IMR-90 (cell line): Measurements from ENCODE around the gene EHD4. TPM values are rescaled to one million over a fixed set of nuclear protein-coding genes. Genes with fewer than 3 reads are reported as not detected.

Experiments used
- ATAC-seq: fragments of 200-7000 bp; cut with Tn5 transposase; 2 replicates; pipeline ENCODE4 v1.9.1; 2020; ENCODE audit warnings: low read depth, mild to moderate bottlenecking, moderate library complexity
- BruUV-seq: library from RNA; stranded (reverse); fragments of 400-500 nt; replicated peaks from 2 replicates; lab custom pipeline; 2021; lab: Mats Ljungman, UMichigan
- CTCF ChIA-PET: fragments of 300-600 bp; formaldehyde crosslinking; extraction: SDS; loops from one replicate; lab custom pipeline; 2021; ENCODE audit warnings: antibody characterized with exemption; lab: Yijun Ruan, JAX
- POLR2A ChIA-PET: fragments of 300-600 bp; sonication (Branson Sonifier 250); formaldehyde crosslinking; loops from one replicate; lab custom pipeline; 2022; ENCODE audit warnings: antibody characterized with exemption; ENCODE audit not compliant: unreplicated experiment; lab: Charles Lee
- DNase-seq: peaks from one replicate; pipeline ENCODE4 v3.0.0; 2013
- H2AFZ ChIP-seq: replicated peaks from 2 replicates; pipeline ENCODE3; 2013; ENCODE audit warnings: low read length, mild to moderate bottlenecking; ENCODE audit not compliant: poor library complexity
- H2AK5ac ChIP-seq: 2 replicates; pipeline ENCODE4 v1.6.1; 2013; ENCODE audit warnings: low read depth, low read length, inconsistent platforms
- H2AK9ac ChIP-seq: replicated peaks from 2 replicates; pipeline ENCODE3; 2013; ENCODE audit warnings: mild to moderate bottlenecking, low read depth, low read length, moderate library complexity; ENCODE audit not compliant: poor library complexity
- H2BK120ac ChIP-seq: 2 replicates; pipeline ENCODE4 v1.6.1; 2013; ENCODE audit warnings: low read depth, low read length, inconsistent platforms
- H2BK15ac ChIP-seq: 3 replicates; pipeline ENCODE4 v1.6.1; 2013; ENCODE audit warnings: low read depth, low read length, inconsistent platforms
- H2BK20ac ChIP-seq: 2 replicates; pipeline ENCODE4 v1.6.1; 2013; ENCODE audit warnings: low read depth, mild to moderate bottlenecking, inconsistent platforms, low read length, moderate library complexity
- H2BK5ac ChIP-seq: 2 replicates; pipeline ENCODE4 v1.6.1; 2013; ENCODE audit warnings: mild to moderate bottlenecking, low read depth, low read length, inconsistent platforms; ENCODE audit not compliant: poor library complexity, severe bottlenecking
- H3K14ac ChIP-seq: replicated peaks from 2 replicates; pipeline ENCODE4 v1.6.1; 2013; ENCODE audit warnings: low read depth, low read length, inconsistent platforms
- H3K18ac ChIP-seq: 2 replicates; pipeline ENCODE4 v1.6.1; 2013; ENCODE audit warnings: low read depth, low read length, control low read depth
- H3K23ac ChIP-seq: 2 replicates; pipeline ENCODE4 v1.6.1; 2013; ENCODE audit warnings: low read depth, low read length, inconsistent platforms
- H3K27ac ChIP-seq: 2 replicates; pipeline ENCODE4 v1.5.1; 2013; ENCODE audit warnings: mild to moderate bottlenecking, control low read depth, low read length; ENCODE audit not compliant: insufficient read depth
- H3K27me3 ChIP-seq: 2 replicates; pipeline ENCODE4 v1.6.1; 2013; ENCODE audit warnings: low read length; ENCODE audit not compliant: control insufficient read depth, insufficient read depth
- H3K36me3 ChIP-seq: 2 replicates; pipeline ENCODE4 v1.6.1; 2013; ENCODE audit warnings: low read length, mixed read lengths; ENCODE audit not compliant: control insufficient read depth, insufficient read depth
- H3K4ac ChIP-seq: 2 replicates; pipeline ENCODE4 v1.6.1; 2013; ENCODE audit warnings: low read depth, low read length, inconsistent platforms
- H3K4me1 ChIP-seq: 2 replicates; pipeline ENCODE4 v1.6.1; 2013; ENCODE audit warnings: low read length, mixed read lengths; ENCODE audit not compliant: control insufficient read depth, insufficient read depth
- H3K4me2 ChIP-seq: 2 replicates; pipeline ENCODE4 v1.6.1; 2013; ENCODE audit warnings: low read depth, mild to moderate bottlenecking, control low read depth, low read length, moderate library complexity
- H3K4me3 ChIP-seq: 2 replicates; pipeline ENCODE4 v1.5.1; 2013; ENCODE audit warnings: low read depth, mild to moderate bottlenecking, control low read depth, low read length, moderate library complexity; ENCODE audit not compliant: insufficient read depth
- H3K56ac ChIP-seq: 2 replicates; pipeline ENCODE4 v1.6.1; 2013; ENCODE audit warnings: low read length, inconsistent platforms; ENCODE audit not compliant: insufficient read depth; ENCODE audit errors: extremely low read depth
- H3K79me1 ChIP-seq, 2 experiments: 2 replicates each; pipeline ENCODE4 v1.6.1; 2013; ENCODE audit warnings: low read length in 2 of 2, inconsistent platforms in 1 of 2, low read depth in 1 of 2
- H3K9ac ChIP-seq: 2 replicates; pipeline ENCODE4 v1.6.1; 2013; ENCODE audit warnings: low read depth, low read length, control low read depth
- H3K9me1 ChIP-seq: 2 replicates; pipeline ENCODE4 v1.6.1; 2013; ENCODE audit warnings: low read length, inconsistent platforms; ENCODE audit not compliant: insufficient read depth
- H3K9me3 ChIP-seq: 2 replicates; pipeline ENCODE4 v1.6.1; 2013; ENCODE audit warnings: low read length; ENCODE audit not compliant: control insufficient read depth, insufficient read depth
- H4K20me1 ChIP-seq: 2 replicates; pipeline ENCODE4 v1.6.1; 2013; ENCODE audit warnings: low read length, inconsistent platforms; ENCODE audit not compliant: insufficient read depth
- H4K5ac ChIP-seq: 2 replicates; pipeline ENCODE4 v1.6.1; 2013; ENCODE audit warnings: mild to moderate bottlenecking, low read depth, low read length, control low read depth
- H4K8ac ChIP-seq, 2 experiments: 2 replicates each; pipeline ENCODE4 v1.6.1; 2013; ENCODE audit warnings: low read depth in 2 of 2, low read length in 2 of 2, control low read depth in 1 of 2, inconsistent platforms in 1 of 2
- H4K91ac ChIP-seq: 2 replicates; pipeline ENCODE4 v1.6.1; 2013; ENCODE audit warnings: low read depth, low read length, inconsistent platforms; ENCODE audit not compliant: insufficient read depth
- BHLHE40 ChIP-seq: fragments of 150-350 bp; IDR thresholded peaks from 2 replicates; pipeline ENCODE4 v1.6.1; 2016; ENCODE audit warnings: mild to moderate bottlenecking, low read depth, low read length
- CEBPB ChIP-seq: IDR thresholded peaks from 2 replicates; pipeline ENCODE4 v1.6.1; 2012; ENCODE audit warnings: low read depth, low read length, improper control_type of control experiment
- CHD1 ChIP-seq: IDR thresholded peaks from 2 replicates; pipeline ENCODE4 v1.6.1; 2012; ENCODE audit warnings: low read depth, low read length, improper control_type of control experiment
- FOS ChIP-seq: fragments of 150-350 bp; IDR thresholded peaks from 2 replicates; pipeline ENCODE4 v1.6.1; 2016; ENCODE audit warnings: low read depth, low read length
- MAFK ChIP-seq: IDR thresholded peaks from 2 replicates; pipeline ENCODE4 v1.6.1; 2012; ENCODE audit warnings: low read depth, low read length, improper control_type of control experiment
- MAZ ChIP-seq: IDR thresholded peaks from 2 replicates; pipeline ENCODE4 v1.6.1; 2012; ENCODE audit warnings: low read depth, mild to moderate bottlenecking, low read length, improper control_type of control experiment, moderate library complexity, borderline replicate concordance
- MXI1 ChIP-seq: IDR thresholded peaks from 2 replicates; pipeline ENCODE4 v1.6.1; 2012; ENCODE audit warnings: low read depth, mild to moderate bottlenecking, low read length, moderate library complexity, borderline replicate concordance
- NFE2L2 ChIP-seq: fragments of 150-350 bp; IDR thresholded peaks from 2 replicates; pipeline ENCODE4 v1.6.1; 2016; ENCODE audit warnings: low read depth, mild to moderate bottlenecking, low read length
- POLR2A ChIP-seq: IDR thresholded peaks from 2 replicates; pipeline ENCODE4 v1.6.1; 2012; ENCODE audit warnings: mild to moderate bottlenecking, low read depth, low read length
- RAD21 ChIP-seq: IDR thresholded peaks from 2 replicates; pipeline ENCODE4 v1.6.1; 2012; ENCODE audit warnings: low read length, improper control_type of control experiment
- RCOR1 ChIP-seq: IDR thresholded peaks from 2 replicates; pipeline ENCODE4 v1.6.1; 2012; ENCODE audit warnings: mild to moderate bottlenecking, low read length, improper control_type of control experiment; ENCODE audit not compliant: insufficient replicate concordance
- RFX5 ChIP-seq: IDR thresholded peaks from 2 replicates; pipeline ENCODE4 v1.8.0; 2012; ENCODE audit warnings: low read depth, mild to moderate bottlenecking, low read length, moderate library complexity
- SMC3 ChIP-seq: fragments of 150-350 bp; IDR thresholded peaks from 2 replicates; pipeline ENCODE4 v1.6.1; 2016; ENCODE audit warnings: low read depth, mild to moderate bottlenecking, antibody characterized with exemption, low read length, moderate library complexity
- WGBS, 2 experiments: methylation state at CpG; one replicate each; pipeline versions ENCODE4 v1.1.5 to v1.1.7; 2013; ENCODE audit warnings: missing lambda C conversion rate in 2 of 2; ENCODE audit not compliant: insufficient read length in 1 of 2; ENCODE audit errors: extremely low coverage in 2 of 2; 5-methylcytosine and 5-hydroxymethylcytosine counted together
- dilution Hi-C: fragments of 300-500 bp; cut with HindIII; formaldehyde crosslinking; loops from one replicate; pipeline ENCODE4 v1.14.3; 2018; ENCODE audit warnings: low sequenced_read_pairs; ENCODE audit not compliant: unreplicated experiment
- in situ Hi-C: fragments of 300-500 bp; cut with MboI; formaldehyde crosslinking; loops from 3 replicates; pipeline ENCODE4 v1.14.3; 2019; ENCODE audit warnings: low sequenced_read_pairs, inconsistent platforms, mixed read lengths
- intact Hi-C: fragments of 100-400 bp; cut with micrococcal nuclease; formaldehyde crosslinking; loops from 2 replicates; pipeline ENCODE4 v1.10.0; 2022
- polyA plus RNA-seq, 3 experiments: library from polyadenylated mRNA; depleted of rRNA; stranded (reverse); fragments of >200 nt; gene quantifications; 2 replicates each; pipeline ENCODE4 v1.2.3, GENCODE V29; 2012; ENCODE audit warnings: low replicate concordance in 1 of 3
- total RNA-seq: library from RNA; depleted of rRNA; stranded (reverse); fragments of >200 nt; gene quantifications from 2 replicates; pipeline ENCODE4 v1.2.3, GENCODE V29; 2012
- TF ChIP-seq, protein P1 (sequence below): conservative IDR thresholded peaks from 2 replicates; pipeline ENCODE4 v1.5.1; 2012; ENCODE audit warnings: mild to moderate bottlenecking, low read depth, low read length, improper control_type of control experiment
- TF ChIP-seq, protein P2 (sequence below): fragments of 150-350 bp; IDR thresholded peaks from 2 replicates; pipeline ENCODE4 v1.6.1; 2017; ENCODE audit warnings: mild to moderate bottlenecking, antibody characterized with exemption, low read length, low read depth
- TF ChIP-seq, protein P3 (sequence below): fragments of 150-350 bp; IDR thresholded peaks from 2 replicates; pipeline ENCODE4 v1.6.1; 2016; ENCODE audit warnings: low read depth, mild to moderate bottlenecking, low read length, moderate library complexity, borderline replicate concordance

Gene EHD4
- total and polyA plus RNA-seq, 2 of the 4 experiments (the other 2 are of a cell fraction) = 21.0 to 29.0 TPM

DNA sequence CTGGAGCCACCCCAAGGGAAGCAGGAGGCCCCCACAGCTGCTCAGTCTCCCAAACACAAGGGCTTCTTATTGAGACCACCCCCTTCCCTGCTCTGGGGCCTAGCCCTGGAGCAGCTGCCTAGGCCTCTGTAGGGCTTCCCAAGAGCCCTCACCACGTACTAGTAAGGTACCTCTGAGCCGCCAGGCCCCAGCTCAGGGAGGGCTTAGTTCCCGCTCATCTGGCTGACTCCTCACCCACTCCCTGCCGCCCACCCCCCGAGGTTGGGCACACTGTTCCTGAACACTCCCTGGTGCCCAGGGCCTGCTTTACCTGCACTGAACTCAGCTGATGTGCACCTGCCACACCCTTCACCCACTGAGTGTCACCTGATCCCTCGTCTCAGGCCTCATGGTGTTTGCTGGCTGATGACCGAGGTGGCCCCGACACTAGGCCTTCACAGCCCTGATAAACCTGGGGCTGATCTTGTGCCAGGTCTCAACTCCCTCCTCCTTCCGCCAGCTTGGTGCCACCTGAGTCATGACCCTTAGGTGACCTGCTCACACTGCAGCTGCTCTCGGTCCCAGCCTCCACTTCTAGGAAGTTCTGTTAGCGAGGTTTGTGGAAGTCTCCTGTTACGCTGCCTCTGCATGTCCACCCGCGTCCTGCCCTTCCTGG lies 60.5 kb downstream of the EHD4 start:
- no peak overlapping the region for H2BK120ac ChIP-seq
- no peak overlapping the region for H2AK5ac ChIP-seq
- H3K23ac ChIP-seq = no peak overlapping the region
- H3K4ac ChIP-seq = no peak overlapping the region
- no peak overlapping the region for H3K4me3 ChIP-seq
- ChIA-PET CTCF (no interaction called here), POLR2A (no interaction called here)
- no peaks in the 10 kb centered on the region for H3K27me3 ChIP-seq
- peak overlapping the region; percentile 52 for H2AFZ ChIP-seq
- H3K9me3 ChIP-seq = no peaks in the 10 kb centered on the region
- no peak overlapping the region for H2AK9ac ChIP-seq
- H3K27ac ChIP-seq = no peak overlapping the region
- H3K56ac ChIP-seq = no peak overlapping the region
- intact Hi-C loops (no loop called here), dilution Hi-C loops (no loop called here), in situ Hi-C loops (no loop called here)
- H3K79me1 ChIP-seq = peaks cover 23 to 61% of the 10 kb centered on the region in 2 experiments
- DNase-seq (no peak), ATAC-seq (no peak)
- no peak overlapping the region for H2BK15ac ChIP-seq
- no peaks in the 10 kb centered on the region; the same call in 1 of the 2 replicates for H4K20me1 ChIP-seq
- peaks cover 14% of the 10 kb centered on the region for H3K9me1 ChIP-seq
- no peak overlapping the region for H3K14ac ChIP-seq
- H4K8ac ChIP-seq = no peak overlapping the region
- H2BK20ac ChIP-seq = no peak overlapping the region
- TF ChIP-seq BHLHE40 (no peak), MAZ (no peak), MAFK (no peak), RFX5 (no peak), NFE2L2 (no peak), SMC3 (no peak), POLR2A (no peak), MXI1 (no peak), RCOR1 (no peak), FOS (no peak), RAD21 (no peak), CEBPB (no peak), CHD1 (no peak)
- TF ChIP-seq, protein P1, sequence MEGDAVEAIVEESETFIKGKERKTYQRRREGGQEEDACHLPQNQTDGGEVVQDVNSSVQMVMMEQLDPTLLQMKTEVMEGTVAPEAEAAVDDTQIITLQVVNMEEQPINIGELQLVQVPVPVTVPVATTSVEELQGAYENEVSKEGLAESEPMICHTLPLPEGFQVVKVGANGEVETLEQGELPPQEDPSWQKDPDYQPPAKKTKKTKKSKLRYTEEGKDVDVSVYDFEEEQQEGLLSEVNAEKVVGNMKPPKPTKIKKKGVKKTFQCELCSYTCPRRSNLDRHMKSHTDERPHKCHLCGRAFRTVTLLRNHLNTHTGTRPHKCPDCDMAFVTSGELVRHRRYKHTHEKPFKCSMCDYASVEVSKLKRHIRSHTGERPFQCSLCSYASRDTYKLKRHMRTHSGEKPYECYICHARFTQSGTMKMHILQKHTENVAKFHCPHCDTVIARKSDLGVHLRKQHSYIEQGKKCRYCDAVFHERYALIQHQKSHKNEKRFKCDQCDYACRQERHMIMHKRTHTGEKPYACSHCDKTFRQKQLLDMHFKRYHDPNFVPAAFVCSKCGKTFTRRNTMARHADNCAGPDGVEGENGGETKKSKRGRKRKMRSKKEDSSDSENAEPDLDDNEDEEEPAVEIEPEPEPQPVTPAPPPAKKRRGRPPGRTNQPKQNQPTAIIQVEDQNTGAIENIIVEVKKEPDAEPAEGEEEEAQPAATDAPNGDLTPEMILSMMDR = no peak
- TF ChIP-seq, protein P2, sequence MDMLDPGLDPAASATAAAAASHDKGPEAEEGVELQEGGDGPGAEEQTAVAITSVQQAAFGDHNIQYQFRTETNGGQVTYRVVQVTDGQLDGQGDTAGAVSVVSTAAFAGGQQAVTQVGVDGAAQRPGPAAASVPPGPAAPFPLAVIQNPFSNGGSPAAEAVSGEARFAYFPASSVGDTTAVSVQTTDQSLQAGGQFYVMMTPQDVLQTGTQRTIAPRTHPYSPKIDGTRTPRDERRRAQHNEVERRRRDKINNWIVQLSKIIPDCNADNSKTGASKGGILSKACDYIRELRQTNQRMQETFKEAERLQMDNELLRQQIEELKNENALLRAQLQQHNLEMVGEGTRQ = no peak
- TF ChIP-seq, protein P3, sequence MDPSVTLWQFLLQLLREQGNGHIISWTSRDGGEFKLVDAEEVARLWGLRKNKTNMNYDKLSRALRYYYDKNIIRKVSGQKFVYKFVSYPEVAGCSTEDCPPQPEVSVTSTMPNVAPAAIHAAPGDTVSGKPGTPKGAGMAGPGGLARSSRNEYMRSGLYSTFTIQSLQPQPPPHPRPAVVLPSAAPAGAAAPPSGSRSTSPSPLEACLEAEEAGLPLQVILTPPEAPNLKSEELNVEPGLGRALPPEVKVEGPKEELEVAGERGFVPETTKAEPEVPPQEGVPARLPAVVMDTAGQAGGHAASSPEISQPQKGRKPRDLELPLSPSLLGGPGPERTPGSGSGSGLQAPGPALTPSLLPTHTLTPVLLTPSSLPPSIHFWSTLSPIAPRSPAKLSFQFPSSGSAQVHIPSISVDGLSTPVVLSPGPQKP = no peak
- no peaks in the 10 kb centered on the region for H3K4me1 ChIP-seq
- no peak overlapping the region for H3K4me2 ChIP-seq
- H4K5ac ChIP-seq = no peak overlapping the region
- peaks cover 16% of the 10 kb centered on the region for H3K36me3 ChIP-seq
- BruUV-seq = no TSS peak
- 93% methylated on average over 3 of the region's 14 CpGs; no CpG with 5 or more reads in 1 of the 2 experiments for WGBS, 2 experiments
- H4K91ac ChIP-seq = no peak overlapping the region
- H3K9ac ChIP-seq = no peak overlapping the region
- H2BK5ac ChIP-seq = no peak overlapping the region
- H3K18ac ChIP-seq = no peak overlapping the region
